ENCODE results near the gene FANCE.

The FANCE gene

GRCh38 chr6:35483893-35484645 lies 31.9 kb downstream of the FANCE start:
- no peak for DNase-seq (ENCODE audit: low read depth in 2 of 2)

- no peak for DNase-seq (ENCODE audit: low read depth in 2 of 2)
Observed at GRCh38 chr6:35484921-35485392, 32.8 kb downstream of the FANCE start.

GRCh38 chr6:35485402-35485877 lies 33.3 kb downstream of the FANCE start:
- no peak for DNase-seq (ENCODE audit: low read depth in 2 of 2)

- no peak for DNase-seq (ENCODE audit: low read depth in 2 of 2)
Observed at GRCh38 chr6:35486005-35486925, 34.1 kb downstream of the FANCE start.

- DNase-seq (ENCODE audit: low read depth in 2 of 2), result no peak
Observed at GRCh38 chr6:35487658-35488516, 35.7 kb downstream of the FANCE start.

GRCh38 chr6:35488517-35488862 lies 36.4 kb downstream of the FANCE start:
- DNase-seq (ENCODE audit: low read depth in 2 of 2), result no peak

- DNase-seq (ENCODE audit: low read depth in 2 of 2), result no peak
Observed at GRCh38 chr6:35489066-35489465, 36.9 kb downstream of the FANCE start.

GRCh38 chr6:35489995-35490791 lies 38.1 kb downstream of the FANCE start:
- DNase-seq (ENCODE audit: low read depth in 2 of 2), result no peak

GRCh38 chr6:35490821-35491557 lies 38.9 kb downstream of the FANCE start:
- no peak for DNase-seq (ENCODE audit: low read depth in 2 of 2)

GRCh38 chr6:35491558-35492257 lies 39.6 kb downstream of the FANCE start:
- no peak for DNase-seq (ENCODE audit: low read depth in 2 of 2)

GRCh38 chr6:35492258-35492973 lies 40.3 kb downstream of the FANCE start:
- no peak for DNase-seq (ENCODE audit: low read depth in 2 of 2)

- no peak for DNase-seq (ENCODE audit: low read depth in 2 of 2)
Observed at GRCh38 chr6:35492974-35493284, 40.8 kb downstream of the FANCE start.

- no peak for DNase-seq (ENCODE audit: low read depth in 2 of 2)
Observed at GRCh38 chr6:35493307-35493983, 41.3 kb downstream of the FANCE start.

GRCh38 chr6:35494161-35494563 lies 42.0 kb downstream of the FANCE start:
- DNase-seq (ENCODE audit: low read depth in 2 of 2), result no peak

GRCh38 chr6:35495258-35496035 lies 43.3 kb downstream of the FANCE start:
- no peak for DNase-seq (ENCODE audit: low read depth in 2 of 2)

- no peak for DNase-seq (ENCODE audit: low read depth in 2 of 2)
Observed at GRCh38 chr6:35496036-35496840, 44.1 kb downstream of the FANCE start.
